NCI-H1436 treated with DMSO at 0.1 percent for 48 hours (cell line): ENCODE data around the gene NPAS3.

Experiments used
- DNase-seq: peaks from one replicate; lab custom pipeline; 2025; lab: John Stamatoyannopoulos, UW

NPAS3 gene

DNA sequence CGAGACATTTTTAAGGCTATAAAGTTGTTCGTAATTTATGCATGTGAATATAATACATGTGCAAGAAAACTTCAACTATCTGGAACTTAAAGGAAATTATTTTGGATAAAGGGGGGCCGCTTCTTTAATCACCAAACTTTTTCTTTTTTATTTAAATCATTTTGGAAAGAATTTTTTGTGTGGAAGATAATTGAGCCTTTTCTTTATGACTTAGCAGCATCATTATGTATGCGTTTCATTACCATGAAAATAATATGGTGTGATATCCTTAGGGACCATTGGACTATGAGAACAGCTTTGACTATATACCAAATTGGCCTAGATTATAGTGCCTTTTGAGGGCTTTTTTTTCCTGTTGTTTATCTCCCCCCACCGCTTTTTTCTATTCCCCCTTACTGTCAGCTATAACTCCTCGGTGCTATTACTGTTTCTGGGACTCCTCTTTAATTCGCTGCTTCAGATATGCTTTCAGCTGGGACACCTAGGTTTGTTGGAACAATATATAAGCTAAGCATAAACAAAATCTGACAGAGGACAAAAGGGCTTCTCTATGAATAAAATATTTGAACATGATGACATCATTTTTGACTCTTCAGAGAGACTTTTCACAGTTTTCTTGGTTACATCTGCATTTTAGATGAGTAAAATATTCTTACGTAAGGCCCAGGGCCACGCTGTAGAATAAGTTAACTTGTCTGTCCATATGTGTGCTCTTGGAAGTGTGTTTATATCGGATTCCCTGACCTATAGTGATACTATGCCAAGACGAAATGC is 392.7 kb downstream of the NPAS3 start:
- no peak for DNase-seq

DNA sequence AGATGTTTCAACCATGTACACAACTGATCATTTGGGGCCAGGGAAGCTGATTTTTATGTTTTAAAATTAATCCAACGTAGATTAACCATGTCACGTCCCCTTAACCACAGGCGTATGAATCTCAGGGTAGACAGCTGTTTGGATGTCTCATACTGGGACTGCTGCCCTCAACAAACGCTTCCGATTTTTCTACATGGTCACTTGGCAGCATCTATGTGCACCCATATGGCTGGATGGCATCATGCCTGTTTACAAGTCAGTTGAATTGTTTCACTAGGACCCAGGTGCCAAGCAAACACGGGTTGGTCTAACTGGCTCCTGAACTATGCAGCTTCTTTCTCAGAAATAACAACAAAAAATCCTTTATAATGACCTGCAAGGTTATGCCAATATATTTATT is 393.8 kb downstream of the NPAS3 start:
- DNase-seq, result no peak

DNA sequence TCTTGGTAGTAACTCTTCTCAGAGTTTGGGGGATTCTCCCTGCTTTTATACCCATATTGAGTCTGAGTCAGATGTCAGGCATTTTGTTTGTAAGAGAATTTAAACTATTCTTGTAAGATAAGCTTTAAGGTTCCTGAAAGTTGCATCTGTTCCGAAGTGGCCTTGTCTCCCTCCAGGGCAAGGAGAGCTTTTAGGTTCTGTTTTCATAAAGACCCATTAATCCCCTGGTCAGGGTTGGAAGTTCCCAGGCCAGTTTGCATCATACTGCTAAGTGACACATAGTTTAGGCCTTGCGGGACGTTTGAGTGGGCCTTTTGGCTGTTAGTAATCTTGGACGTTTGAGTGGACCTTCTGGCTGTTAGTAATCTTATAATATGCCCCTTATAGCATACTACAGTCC is 396.7 kb downstream of the NPAS3 start:
- no peak for DNase-seq

DNA sequence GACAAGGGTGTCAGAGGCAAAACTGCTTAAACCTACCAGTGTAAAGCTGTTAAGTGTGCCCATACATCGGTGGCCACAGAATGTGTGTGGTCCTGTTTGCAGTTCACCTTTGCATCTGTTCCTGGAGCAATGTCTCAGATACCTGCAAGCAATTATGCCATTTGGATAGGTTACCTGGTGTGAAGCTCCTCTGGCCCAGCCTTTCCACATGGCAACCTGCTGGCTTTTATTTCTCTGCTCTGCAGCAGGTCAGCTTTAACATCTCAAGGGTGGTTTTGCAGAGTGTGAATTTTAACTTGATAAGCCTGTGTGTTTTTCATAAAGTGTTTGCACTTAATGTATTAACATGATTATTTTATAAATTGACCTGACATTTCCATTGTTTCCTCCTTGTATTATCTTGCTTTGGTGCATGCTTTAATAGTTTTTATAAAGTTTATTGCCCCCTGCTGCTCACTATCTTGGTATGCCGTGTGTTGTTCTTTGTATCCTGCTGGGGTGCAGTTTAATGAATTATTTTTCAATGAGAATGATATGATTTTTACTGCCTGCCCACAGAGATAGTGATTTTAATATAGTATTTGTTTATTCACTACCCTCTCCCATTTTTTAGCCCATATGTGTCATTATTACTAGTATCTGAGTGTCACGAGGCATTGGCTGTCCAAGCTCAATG is 403.8 kb downstream of the NPAS3 start:
- DNase-seq, result no peak

DNA sequence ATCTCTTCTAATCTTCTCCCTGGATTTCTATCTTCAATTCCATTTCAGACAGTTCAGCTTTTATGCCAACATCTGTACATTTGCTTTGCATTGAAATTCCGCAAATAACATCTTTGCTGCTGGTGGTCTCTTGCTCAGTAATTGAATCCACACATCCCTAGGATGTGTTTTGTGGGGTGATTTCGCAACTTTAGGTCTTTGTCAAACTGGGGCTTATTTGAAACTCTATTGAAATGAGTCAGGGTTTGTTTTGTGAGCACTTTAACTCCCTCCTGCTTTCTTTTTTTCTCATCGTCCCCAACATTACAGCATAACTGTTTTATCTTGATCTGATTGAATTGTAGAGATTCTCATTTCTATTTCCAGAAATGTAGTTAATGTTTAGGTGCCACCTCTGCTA is 404.3 kb downstream of the NPAS3 start:
- no peak for DNase-seq

DNA sequence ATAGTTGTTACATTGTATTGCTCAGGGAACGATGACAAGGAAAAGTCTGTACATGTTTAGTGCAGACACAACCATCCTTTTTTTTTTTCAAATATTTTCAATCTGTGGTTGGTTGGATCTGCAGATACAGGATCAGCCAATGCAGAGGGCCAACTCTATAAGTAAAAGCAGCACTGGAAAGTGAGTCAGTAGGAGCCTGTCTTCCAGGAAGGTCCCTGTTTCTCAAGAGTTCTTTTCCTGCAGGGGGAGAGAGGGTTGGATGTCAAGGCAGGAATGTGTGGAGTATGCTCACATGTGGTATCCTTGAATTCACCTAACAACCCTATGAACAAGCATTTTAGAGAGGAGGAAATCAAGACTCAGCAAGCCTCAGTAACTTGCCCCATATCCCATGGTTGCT is 409.1 kb downstream of the NPAS3 start:
- DNase-seq, result no peak

DNA sequence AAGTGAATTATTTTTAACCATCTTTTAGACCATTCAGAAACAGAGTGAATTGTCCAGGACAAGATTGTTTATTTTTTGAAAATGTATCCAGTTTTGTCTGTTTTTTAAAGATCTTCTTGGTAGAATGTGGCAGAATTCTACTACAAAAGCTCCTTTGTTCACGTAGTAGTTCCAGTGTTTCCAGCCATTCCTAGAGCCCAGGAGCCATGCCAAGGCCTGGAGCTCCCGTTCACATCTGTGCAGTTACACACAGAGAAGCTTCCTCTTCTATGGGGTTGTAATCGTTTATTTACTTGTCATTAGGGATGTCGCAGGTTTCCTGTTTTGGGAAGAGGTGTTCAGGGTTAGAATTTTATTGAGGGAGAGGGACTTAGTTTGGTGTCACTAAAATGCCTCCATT is 409.8 kb downstream of the NPAS3 start:
- no peak for DNase-seq

DNA sequence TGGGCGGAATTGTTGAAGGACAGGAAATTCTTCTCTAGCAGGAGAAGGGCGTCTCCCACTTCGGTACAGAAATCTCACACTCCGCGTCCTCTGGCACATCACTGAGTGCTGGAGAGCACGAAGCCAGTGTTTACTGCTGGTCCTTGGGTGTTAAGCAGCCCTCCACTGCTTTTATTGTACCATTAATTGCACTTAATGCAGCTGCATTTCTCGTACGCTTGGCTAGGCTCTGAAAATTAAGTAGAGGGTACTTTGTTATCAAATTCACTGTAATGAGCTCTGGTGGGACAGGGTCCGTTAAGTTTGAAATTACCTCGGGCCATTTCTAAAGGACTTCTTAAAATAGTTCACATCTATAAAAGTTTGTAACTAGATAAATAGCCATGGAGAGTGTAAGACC is 411.2 kb downstream of the NPAS3 start:
- DNase-seq, result no peak

DNA sequence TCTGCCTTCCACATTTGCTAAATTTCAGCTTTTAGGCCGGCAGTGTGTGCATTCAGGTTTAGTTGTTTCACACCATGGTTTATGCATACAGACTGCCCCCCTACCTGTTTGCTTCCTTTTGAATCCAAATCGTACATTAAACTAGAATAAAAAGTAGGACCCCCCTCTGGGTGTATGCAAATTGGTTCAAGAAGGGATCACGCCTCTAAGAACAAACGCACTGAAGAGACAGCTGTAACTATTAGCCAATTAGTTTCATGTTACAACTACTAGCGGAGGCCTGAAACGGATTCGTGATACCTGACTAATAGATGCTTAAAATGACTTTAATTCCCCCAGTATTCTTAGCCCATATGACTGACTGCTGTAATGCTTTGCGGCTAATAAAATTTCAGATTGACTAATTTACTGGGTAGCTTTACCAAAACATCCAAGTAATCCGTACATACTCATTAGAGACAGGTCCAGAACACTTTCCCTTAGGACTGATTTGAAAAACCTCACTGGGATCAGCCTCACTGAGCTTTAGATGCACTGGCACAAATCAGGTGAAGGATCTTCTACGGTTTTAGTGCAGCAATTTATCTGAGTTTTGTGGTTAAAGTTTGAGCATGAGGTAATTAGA is 411.8 kb downstream of the NPAS3 start:
- peak; percentile 26 for DNase-seq

DNA sequence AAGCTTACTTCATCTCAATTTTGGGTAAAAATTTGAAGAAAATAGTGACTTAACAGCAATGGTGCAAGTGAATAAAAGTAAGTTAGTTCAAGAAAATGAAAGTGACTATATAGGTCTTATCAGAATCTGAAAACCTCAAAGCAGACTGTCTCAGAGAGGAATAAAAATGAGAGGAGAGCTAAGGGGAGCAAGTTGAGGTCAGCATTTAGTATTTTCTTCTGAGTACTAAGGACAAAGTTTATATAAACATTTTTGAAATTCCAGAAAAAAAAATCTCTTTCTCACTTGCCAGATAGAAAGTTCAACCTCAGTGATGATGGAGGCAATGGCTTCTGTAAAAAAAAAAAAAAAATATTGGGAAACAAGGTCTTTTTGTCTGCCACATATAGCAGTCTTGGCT is 414.1 kb downstream of the NPAS3 start:
- DNase-seq, result no peak

DNA sequence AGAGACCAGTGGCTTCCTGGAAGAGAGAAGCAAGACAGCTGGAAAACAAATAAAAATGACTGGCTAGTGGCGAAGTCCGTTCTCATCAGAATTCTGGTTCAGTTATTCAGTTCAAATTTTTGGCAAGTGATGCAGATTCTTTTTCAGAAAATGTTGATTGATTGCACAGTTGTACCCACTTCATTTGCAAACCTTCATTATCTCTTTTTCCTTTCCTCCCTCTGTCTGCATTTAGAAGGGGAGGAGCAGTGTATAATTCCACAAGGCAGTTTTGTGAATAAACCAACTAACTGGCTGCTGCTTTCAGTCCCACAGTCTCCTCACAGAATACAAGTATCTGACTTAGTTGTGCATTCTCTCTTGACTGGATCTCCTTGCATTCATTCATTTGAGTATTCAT is 417.5 kb downstream of the NPAS3 start:
- DNase-seq, result no peak

DNA sequence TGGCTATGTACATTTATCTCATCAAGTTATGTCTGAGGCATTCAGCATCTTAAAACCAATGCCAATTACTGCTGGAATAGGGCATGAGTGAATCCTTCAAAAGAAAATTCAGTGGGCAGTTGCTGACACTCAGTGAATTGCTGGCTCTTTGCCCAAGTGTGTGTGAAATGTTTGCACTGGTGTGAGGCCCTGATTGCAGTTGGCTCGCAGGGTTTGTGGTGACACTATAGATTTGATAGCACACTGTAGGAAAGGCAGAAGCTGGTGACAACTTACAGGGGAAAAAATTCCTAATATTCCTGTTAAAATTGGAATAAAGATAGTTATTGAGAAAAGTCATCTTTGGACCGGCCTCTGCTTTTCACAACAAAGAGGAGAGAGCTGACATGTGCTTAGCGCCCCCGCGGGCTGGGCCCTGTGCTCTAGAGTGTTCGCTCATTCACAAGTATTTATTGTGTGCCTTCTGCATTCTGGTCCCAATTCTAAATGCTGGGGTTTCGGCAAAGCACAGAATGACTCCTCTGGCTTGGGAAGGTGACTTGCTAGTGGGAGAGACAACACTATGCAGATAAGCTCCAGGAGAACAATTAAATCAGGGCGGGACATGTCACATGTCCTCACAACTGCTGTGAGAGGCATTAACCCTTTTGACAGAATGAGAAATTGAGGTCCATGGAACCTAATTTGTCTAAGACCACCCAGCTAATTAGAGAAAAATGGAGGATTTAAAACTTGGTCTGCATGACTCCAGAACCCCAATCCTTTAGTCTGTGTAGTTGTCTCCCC is 418.7 kb downstream of the NPAS3 start:
- DNase-seq, result no peak

DNA sequence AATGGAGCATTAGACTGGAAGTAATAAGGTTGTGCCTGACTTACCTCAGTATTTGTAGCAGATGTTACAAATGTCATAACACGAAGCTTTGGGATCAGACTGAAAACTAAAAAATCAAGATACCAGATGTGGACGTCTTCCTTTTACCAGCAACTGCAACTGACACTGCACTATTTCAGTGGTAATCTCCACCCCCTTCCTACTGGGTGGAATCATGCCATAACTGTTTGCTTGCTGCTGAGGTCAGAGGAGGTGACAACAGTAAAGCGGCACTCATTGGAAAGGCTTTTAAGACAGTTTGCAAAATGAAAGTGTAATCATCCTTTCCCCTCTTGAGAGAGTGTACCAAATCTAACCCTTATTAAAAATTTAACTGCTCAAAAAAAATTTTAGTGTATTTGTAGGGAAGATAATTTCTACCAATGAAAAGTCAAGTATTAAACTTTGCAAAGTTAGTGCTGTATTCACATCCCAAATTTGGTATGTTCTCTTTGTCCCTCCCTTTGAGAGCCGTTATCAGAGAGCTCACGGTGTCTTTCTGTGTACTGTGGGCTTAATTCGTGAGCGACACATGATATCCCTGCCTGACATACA is 420.7 kb downstream of the NPAS3 start:
- DNase-seq, result no peak

DNA sequence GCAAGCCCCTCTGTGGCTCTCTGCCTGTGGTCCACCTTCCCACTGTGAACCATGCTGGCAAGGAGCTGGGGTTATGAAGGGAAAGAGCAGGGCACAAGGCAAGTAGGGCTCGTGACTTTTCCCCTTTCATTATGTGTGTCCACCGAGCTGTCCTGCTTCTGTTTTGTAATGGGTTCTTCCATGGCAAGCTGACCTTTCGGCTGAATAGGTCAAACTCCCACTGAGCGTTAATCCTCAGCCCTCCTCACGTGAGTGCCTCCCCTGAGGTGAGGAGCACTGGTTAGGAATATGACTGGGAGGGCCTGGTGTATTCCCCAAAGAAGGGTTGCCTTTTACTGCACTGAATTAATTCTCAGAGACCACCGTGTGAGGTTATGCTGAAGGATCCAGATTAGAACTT is 424.3 kb downstream of the NPAS3 start:
- DNase-seq, result no peak

DNA sequence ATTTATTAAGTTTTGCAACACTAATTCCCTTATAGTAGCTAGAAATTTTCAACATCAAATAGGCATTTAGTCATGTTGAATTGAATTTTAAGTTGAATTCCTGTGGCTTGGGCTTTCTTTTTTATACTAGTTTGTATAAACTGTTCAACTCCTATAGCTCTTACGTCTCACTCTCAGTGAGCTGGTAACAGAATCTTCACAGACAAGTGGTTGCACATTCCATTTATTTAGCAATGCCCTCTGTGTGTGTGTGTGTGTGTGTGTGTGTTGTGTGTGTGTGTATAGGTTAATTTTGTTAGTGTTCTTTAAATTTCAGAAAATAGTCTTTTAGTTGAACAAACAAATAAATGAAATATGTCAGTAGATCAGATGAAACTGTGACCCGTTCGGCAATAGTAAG is 425.0 kb downstream of the NPAS3 start:
- no peak for DNase-seq

DNA sequence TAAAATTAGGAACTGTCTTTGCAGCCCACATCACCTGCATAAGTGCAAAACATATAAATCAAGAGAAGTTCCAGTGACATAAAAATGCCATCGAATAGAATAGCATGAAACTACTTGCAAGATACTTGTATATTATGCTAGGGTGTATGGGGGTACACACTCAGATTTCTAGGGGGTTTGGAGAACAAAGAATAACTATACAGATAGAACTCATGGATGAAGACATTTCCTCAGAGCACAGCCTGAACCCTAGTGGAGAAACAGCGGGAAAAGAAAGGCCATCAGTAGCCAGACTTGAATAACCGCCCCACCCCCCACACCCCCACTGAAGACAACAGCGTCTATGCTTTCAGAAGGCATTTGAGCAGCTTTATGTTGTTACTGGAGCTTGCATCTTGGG is 425.8 kb downstream of the NPAS3 start:
- DNase-seq, result no peak

DNA sequence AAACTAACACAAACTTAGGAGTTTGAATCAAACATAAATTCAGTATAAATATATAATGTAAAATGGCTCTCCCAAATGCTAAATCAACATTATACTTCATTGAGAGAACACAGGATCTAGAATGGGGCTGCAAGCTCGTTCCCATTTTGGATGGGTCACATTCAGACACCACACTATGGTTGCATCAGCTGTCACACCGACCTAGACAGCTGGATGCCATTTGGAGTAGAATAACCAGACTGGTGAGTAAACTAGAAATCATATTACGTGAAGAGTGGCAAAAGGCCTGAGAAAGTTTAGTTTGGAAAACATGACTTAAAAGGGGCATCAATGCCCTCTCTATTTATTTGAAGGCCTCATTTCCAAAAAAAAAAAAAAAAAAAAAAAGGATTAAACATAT is 430.4 kb downstream of the NPAS3 start:
- no peak for DNase-seq

DNA sequence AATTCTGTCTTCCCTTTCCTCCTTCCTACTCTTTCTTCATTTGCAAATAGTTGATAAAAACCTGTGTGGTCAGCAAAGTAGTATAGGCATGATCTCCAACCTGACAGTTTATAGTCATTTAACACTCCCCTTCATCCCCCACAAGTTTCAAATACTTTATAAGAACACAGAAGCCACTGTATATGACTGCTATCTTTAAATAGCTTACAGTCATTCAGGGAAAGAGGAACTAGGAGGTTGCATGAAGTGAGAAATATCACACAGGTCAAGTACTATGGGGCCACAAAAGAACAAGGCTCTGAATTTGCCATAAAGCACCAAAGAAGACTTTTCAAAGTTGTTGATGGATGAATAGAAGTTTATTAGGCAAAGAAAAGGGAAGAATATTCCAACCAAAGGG is 431.3 kb downstream of the NPAS3 start:
- DNase-seq, result no peak

DNA sequence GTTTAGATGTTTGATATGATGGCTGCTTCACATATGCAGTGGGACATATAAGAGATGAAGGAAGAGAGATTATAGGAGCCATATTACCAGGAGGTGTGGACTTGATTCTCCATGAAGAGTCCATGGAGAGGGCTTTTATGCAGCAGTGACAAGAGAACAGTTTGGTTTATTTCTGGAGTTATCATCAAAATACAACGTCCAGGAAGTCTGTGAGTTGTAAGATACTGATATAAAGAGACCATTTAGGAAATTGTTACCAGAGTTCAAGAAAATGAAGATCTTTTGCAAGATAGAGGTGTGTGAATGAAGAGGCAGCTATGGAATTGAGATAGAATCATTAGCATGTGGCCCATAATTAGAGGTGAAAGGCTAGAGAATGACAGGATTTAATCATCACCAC is 431.7 kb downstream of the NPAS3 start:
- no peak for DNase-seq

DNA sequence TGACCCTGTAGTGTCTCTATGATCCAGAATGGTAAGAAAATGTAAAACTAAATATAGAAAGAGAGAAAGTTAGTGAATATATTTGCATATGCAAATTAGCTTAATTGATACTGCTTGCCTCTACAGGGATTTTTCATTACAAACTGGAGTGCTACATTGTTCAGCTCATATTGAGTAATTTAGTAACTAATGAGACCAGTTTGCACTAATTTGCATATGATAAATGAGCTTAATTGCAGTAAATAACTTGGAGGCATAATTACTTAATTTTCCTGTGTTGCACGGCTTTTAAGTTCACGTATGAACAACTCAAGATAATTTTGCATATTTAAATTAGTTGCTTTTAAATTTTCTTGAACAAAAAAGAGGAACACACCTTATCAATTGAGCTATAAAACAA is 436.5 kb downstream of the NPAS3 start:
- no peak for DNase-seq

DNA sequence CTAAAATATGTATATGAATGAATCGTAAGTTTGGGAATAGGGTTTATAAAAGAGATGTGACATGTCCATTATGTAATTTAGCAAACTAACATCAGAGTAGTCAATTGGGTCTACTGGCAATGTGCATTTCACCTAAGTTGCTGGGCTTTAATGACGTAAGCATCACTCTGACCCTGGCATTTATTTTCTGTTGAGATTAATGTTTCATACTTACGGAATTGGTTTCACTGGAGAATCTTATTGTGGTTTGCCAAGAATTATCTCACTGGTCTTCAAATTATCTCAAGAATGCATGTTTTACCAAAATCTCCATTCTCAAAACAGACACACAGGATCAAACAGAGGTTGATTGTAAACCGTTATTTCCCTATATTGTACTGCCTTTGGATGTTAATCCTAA is 437.1 kb downstream of the NPAS3 start:
- DNase-seq, result no peak

DNA sequence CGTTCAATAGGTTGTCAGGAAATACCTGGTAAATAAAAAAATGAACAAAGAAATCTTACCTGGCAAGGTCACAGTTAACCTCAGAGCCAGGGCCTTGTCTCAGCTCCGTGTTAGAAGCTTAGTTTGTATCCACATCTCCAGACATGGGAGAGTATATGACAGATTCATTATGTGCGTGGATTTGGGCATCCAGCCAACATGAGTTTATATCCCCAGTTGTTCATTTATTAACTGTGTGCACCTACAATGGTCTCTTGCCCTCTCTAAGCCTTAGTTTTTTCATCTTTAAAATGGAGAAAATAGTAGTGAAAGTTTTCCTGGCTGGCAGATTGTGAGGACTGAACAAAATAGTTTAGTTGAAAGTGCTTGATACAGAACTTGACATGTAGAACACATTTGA is 437.8 kb downstream of the NPAS3 start:
- DNase-seq, result no peak
